CD14-positive monocyte (primary cell): ENCODE results near the gene KRIT1. TPM values are rescaled to one million over a fixed set of nuclear protein-coding genes. Genes with fewer than 3 reads are reported as not detected.
"Not testable (repeated sequence)": the region's sequence is repeated elsewhere in the genome, so short reads cannot be mapped to it uniquely, and the experiment has no call there.

ENCODE experiments used
- DNase-seq, 3 donors: peaks; one replicate each; pipeline ENCODE4 v3.0.0-alpha.2; 2011 to 2022
- H2AFZ ChIP-seq: 2 replicates; pipeline ENCODE4 v1.6.0; 2012; ENCODE audit warnings: mild to moderate bottlenecking, low read depth, low read length, inconsistent platforms; ENCODE audit not compliant: insufficient read depth, poor library complexity, severe bottlenecking
- H3K27ac ChIP-seq, 2 donors: 1 replicate in 1 of 2; 2 replicates in 1 of 2; pipeline ENCODE4 v1.5.1; 2012 to 2013; ENCODE audit warnings: low read length in 2 of 2, control low read depth in 1 of 2, inconsistent platforms in 1 of 2, low read depth in 1 of 2, mild to moderate bottlenecking in 1 of 2
- H3K27me3 ChIP-seq, 2 donors: one replicate each; pipeline versions ENCODE4 v1.6.0 to v1.6.1; 2011 to 2013; ENCODE audit warnings: low read length in 2 of 2; ENCODE audit not compliant: control insufficient read depth in 2 of 2, insufficient read depth in 2 of 2
- H3K36me3 ChIP-seq, 2 donors: replicated peaks in 1 of 2; 1 replicate in 1 of 2; 2 replicates in 1 of 2; pipeline versions ENCODE4 v1.5.1 to v1.6.1; 2012 to 2013; ENCODE audit warnings: low read length in 2 of 2, control low read depth in 1 of 2, inconsistent platforms in 1 of 2, mild to moderate bottlenecking in 1 of 2; ENCODE audit not compliant: insufficient read depth in 2 of 2, control insufficient read depth in 1 of 2
- H3K4me1 ChIP-seq, 2 donors: 1 replicate in 1 of 2; 2 replicates in 1 of 2; pipeline versions ENCODE4 v1.5.1 to v1.6.1; 2012 to 2013; ENCODE audit warnings: low read length in 2 of 2, control low read depth in 1 of 2, inconsistent platforms in 1 of 2, mild to moderate bottlenecking in 1 of 2, moderate library complexity in 1 of 2; ENCODE audit not compliant: insufficient read depth in 2 of 2, control insufficient read depth in 1 of 2
- H3K4me2 ChIP-seq: replicated peaks from 2 replicates; pipeline ENCODE3; 2012; ENCODE audit warnings: low read length, moderate library complexity, mild to moderate bottlenecking; ENCODE audit not compliant: poor library complexity, severe bottlenecking; ENCODE audit errors: extremely low read depth
- H3K4me3 ChIP-seq, 3 experiments: fragments of 200-600 bp in 1 of 3; sonication (generic) in 1 of 3; replicated peaks in 1 of 3; 1 replicate in 2 of 3; 2 replicates in 1 of 3; pipeline ENCODE4 v1.5.1; 2011 to 2013; ENCODE audit warnings: low read length in 3 of 3, mild to moderate bottlenecking in 3 of 3, control low read depth in 2 of 3, low read depth in 2 of 3, inconsistent platforms in 1 of 3, moderate library complexity in 1 of 3
- H3K79me2 ChIP-seq: 2 replicates; pipeline ENCODE4 v1.6.0; 2012; ENCODE audit warnings: mild to moderate bottlenecking, control low read depth, inconsistent platforms, low read length, moderate library complexity; ENCODE audit not compliant: insufficient read depth
- H3K9ac ChIP-seq: 2 replicates; pipeline ENCODE4 v1.6.0; 2017; ENCODE audit warnings: low read length, mild to moderate bottlenecking; ENCODE audit not compliant: insufficient read depth, poor library complexity, severe bottlenecking
- H3K9me3 ChIP-seq, 2 donors: replicated peaks in 1 of 2; 1 replicate in 1 of 2; 2 replicates in 1 of 2; pipeline versions ENCODE4 v1.5.1 to v1.6.1; 2012 to 2013; ENCODE audit warnings: low read length in 2 of 2, control low read depth in 1 of 2; ENCODE audit not compliant: control insufficient read depth in 1 of 2, insufficient read depth in 1 of 2
- H4K20me1 ChIP-seq: 2 replicates; pipeline ENCODE4 v1.6.0; 2012; ENCODE audit warnings: mild to moderate bottlenecking, low read length, control low read depth, moderate library complexity; ENCODE audit not compliant: insufficient read depth
- H3K27ac Mint-ChIP-seq, 7 donors: one replicate each; pipeline ENCODE4 v1.8.0; 2020; ENCODE audit warnings: mild to moderate bottlenecking in 7 of 7, mixed read lengths in 7 of 7, moderate library complexity in 6 of 7, inconsistent platforms in 2 of 7
- H3K27me3 Mint-ChIP-seq, 3 donors: one replicate each; pipeline ENCODE4 v1.8.0; 2021 to 2022; ENCODE audit warnings: low read depth in 3 of 3, mild to moderate bottlenecking in 3 of 3, mixed read lengths in 3 of 3, moderate library complexity in 3 of 3, inconsistent platforms in 1 of 3
- H3K36me3 Mint-ChIP-seq, 2 donors: one replicate each; pipeline ENCODE4 v1.8.0; 2020; ENCODE audit warnings: mixed read lengths in 2 of 2, inconsistent platforms in 1 of 2, mild to moderate bottlenecking in 1 of 2
- H3K4me1 Mint-ChIP-seq: one replicate; pipeline ENCODE4 v1.8.0; 2020; ENCODE audit warnings: mild to moderate bottlenecking, mixed read lengths
- H3K4me3 Mint-ChIP-seq, 2 donors: one replicate each; pipeline ENCODE4 v1.8.0; 2020; ENCODE audit warnings: mild to moderate bottlenecking in 2 of 2, mixed read lengths in 2 of 2, moderate library complexity in 1 of 2
- H3K9me3 Mint-ChIP-seq, 7 donors: one replicate each; pipeline ENCODE4 v1.8.0; 2020 to 2022; ENCODE audit warnings: mixed read lengths in 7 of 7, mild to moderate bottlenecking in 6 of 7, moderate library complexity in 6 of 7, inconsistent platforms in 2 of 7
- WGBS: methylation state at CpG from one replicate; pipeline ENCODE4 v1.1.5; 2013; ENCODE audit warnings: missing lambda C conversion rate; ENCODE audit not compliant: insufficient coverage; 5-methylcytosine and 5-hydroxymethylcytosine counted together
- intact Hi-C, 2 donors: fragments of 100-400 bp; cut with micrococcal nuclease; formaldehyde crosslinking; loops; one replicate each; pipeline versions ENCODE4 v1.15.0 to v1.15.1; 2023
- polyA plus RNA-seq, 3 donors: library from polyadenylated mRNA; depleted of rRNA in 1 of 3; unstranded in 2 of 3; stranded (reverse) in 1 of 3; fragments of 300-500 nt in 2 of 3; fragments of >200 nt in 1 of 3; fragmentation: Illumina TruSeq in 2 of 3; gene quantifications; 1 replicate in 2 of 3; 2 replicates in 1 of 3; pipeline ENCODE4 v1.2.3, GENCODE V29; 2012 to 2021
- TF ChIP-seq, protein P1 (sequence below): fragments of 200-600 bp; IDR thresholded peaks from one replicate; pipeline ENCODE4 v1.8.0; 2022; ENCODE audit warnings: antibody characterized with exemption, mild to moderate bottlenecking

KRIT1 gene
- polyA plus RNA-seq, 3 donors: 4.7 to 28.8 (median 6.8) TPM

DNA sequence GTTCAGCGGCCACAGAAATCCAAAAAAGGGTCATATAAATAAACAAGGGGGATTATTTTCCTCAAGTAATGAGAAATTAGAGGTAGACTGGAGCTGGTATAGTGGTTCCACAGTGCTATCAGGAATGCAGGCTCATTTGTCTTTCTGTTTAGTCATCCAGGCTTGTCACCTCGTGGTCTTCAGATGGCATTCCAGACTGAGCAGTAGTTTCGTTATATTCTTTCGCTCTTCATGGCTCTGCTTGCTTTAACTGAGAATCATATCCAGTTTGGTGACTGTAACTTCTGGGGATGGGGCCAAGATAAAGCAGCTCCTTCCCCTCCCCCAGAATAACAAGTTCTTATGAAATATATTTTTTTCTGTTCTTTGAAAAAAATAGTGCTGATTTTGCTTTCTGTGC, 9.6 kb upstream of the KRIT1 start:
- DNase-seq: no peak
- Mint-ChIP-seq H3K27ac (no peak overlapping the region), H3K4me1 (peaks cover 9% of the 10 kb centered on the region), H3K9me3 (peaks cover 0 to 6% (median 4%) of the 10 kb centered on the region in 7 donors), H3K27me3 (peaks cover 0 to 3% (median 0%) of the 10 kb centered on the region in 3 donors), H3K36me3 (peaks cover 10 to 19% of the 10 kb centered on the region in 2 donors), H3K4me3 (no peak overlapping the region)
- H2AFZ ChIP-seq: no peak overlapping the region
- intact Hi-C loops: no loop called here
- TF ChIP-seq, protein P1, sequence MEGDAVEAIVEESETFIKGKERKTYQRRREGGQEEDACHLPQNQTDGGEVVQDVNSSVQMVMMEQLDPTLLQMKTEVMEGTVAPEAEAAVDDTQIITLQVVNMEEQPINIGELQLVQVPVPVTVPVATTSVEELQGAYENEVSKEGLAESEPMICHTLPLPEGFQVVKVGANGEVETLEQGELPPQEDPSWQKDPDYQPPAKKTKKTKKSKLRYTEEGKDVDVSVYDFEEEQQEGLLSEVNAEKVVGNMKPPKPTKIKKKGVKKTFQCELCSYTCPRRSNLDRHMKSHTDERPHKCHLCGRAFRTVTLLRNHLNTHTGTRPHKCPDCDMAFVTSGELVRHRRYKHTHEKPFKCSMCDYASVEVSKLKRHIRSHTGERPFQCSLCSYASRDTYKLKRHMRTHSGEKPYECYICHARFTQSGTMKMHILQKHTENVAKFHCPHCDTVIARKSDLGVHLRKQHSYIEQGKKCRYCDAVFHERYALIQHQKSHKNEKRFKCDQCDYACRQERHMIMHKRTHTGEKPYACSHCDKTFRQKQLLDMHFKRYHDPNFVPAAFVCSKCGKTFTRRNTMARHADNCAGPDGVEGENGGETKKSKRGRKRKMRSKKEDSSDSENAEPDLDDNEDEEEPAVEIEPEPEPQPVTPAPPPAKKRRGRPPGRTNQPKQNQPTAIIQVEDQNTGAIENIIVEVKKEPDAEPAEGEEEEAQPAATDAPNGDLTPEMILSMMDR: no peak
- H3K4me2 ChIP-seq: no peak overlapping the region
- no peaks in the 10 kb centered on the region for H3K36me3 ChIP-seq
- no peaks in the 10 kb centered on the region for H3K27me3 ChIP-seq
- WGBS: 100% methylated on average over 1 of the region's 4 CpGs
- H4K20me1 ChIP-seq: peaks cover 6% of the 10 kb centered on the region
- H3K9ac ChIP-seq: no peak overlapping the region
- peaks cover 51% of the 10 kb centered on the region for H3K79me2 ChIP-seq
- no peaks in the 10 kb centered on the region for H3K4me1 ChIP-seq
- H3K4me3 ChIP-seq: no peak overlapping the region
- no peaks in the 10 kb centered on the region for H3K9me3 ChIP-seq
- H3K27ac ChIP-seq: no peak overlapping the region

GRCh38 chr7:92254800-92255199, 9.1 kb upstream of the KRIT1 start:
- H3K4me1 Mint-ChIP-seq, H4K20me1 ChIP-seq, H3K4me2 ChIP-seq, H3K27ac ChIP-seq, H3K27me3 Mint-ChIP-seq, intact Hi-C loops, H3K9me3 Mint-ChIP-seq, H3K9ac ChIP-seq, H3K9me3 ChIP-seq, H3K27ac Mint-ChIP-seq, DNase-seq, H3K27me3 ChIP-seq, H3K36me3 ChIP-seq, H3K4me3 ChIP-seq, H3K4me1 ChIP-seq, H3K4me3 Mint-ChIP-seq, H2AFZ ChIP-seq: not testable (repeated sequence)
- H3K79me2 ChIP-seq: peaks cover 51% of the 10 kb centered on the region
- no CpG with 5 or more reads among the region's 1 CpG for WGBS
- H3K36me3 Mint-ChIP-seq: peaks cover 10 to 16% of the 10 kb centered on the region in 2 donors
